CD4-positive, alpha-beta memory T cell (primary cell): ENCODE data around the gene CREB3L4. TPM values are rescaled to one million over a fixed set of nuclear protein-coding genes. Genes with fewer than 3 reads are reported as not detected.

ENCODE experiments used
- CTCF ChIA-PET: fragments of 350-600 bp; sonication (Branson Sonifier 250); formaldehyde crosslinking; loops from one replicate; lab custom pipeline; 2021; ENCODE audit warnings: inconsistent platforms; ENCODE audit not compliant: partially characterized antibody; lab: Charles Lee
- POLR2A ChIA-PET: fragments of 350-600 bp; sonication (Branson Sonifier 250); formaldehyde crosslinking; loops from one replicate; lab custom pipeline; 2021; ENCODE audit not compliant: partially characterized antibody; lab: Charles Lee
- DNase-seq, 5 donors: peaks; one replicate each; pipeline versions ENCODE4 v3.0.0 to v3.0.0-alpha.2; 2020 to 2022; ENCODE audit warnings: mixed read lengths in 1 of 5
- H3K27ac ChIP-seq: one replicate; pipeline ENCODE4 v1.7.0; 2013; ENCODE audit warnings: low read depth, low read length
- H3K27me3 ChIP-seq: 2 replicates; pipeline ENCODE4 v1.7.0; 2013; ENCODE audit warnings: mild to moderate bottlenecking, low read length, moderate library complexity; ENCODE audit not compliant: insufficient read depth
- H3K36me3 ChIP-seq: 2 replicates; pipeline ENCODE4 v1.7.0; 2013; ENCODE audit warnings: mild to moderate bottlenecking, low read length, moderate library complexity; ENCODE audit not compliant: insufficient read depth
- H3K4me1 ChIP-seq: 2 replicates; pipeline ENCODE4 v1.7.0; 2013; ENCODE audit warnings: mild to moderate bottlenecking, low read length, moderate library complexity; ENCODE audit not compliant: insufficient read depth
- H3K4me3 ChIP-seq, 2 donors: one replicate each; pipeline ENCODE4 v1.7.0; 2013; ENCODE audit warnings: low read length in 2 of 2, mild to moderate bottlenecking in 1 of 2
- H3K9me3 ChIP-seq, 2 donors: one replicate each; pipeline ENCODE4 v1.7.0; 2013; ENCODE audit warnings: low read length in 2 of 2, control low read depth in 1 of 2; ENCODE audit not compliant: control insufficient read depth in 1 of 2
- H3K27ac Mint-ChIP-seq, 7 donors: one replicate each; pipeline ENCODE4 v1.8.0; 2020 to 2021; ENCODE audit warnings: mixed read lengths in 7 of 7, mild to moderate bottlenecking in 6 of 7, inconsistent platforms in 3 of 7, moderate library complexity in 3 of 7
- H3K27me3 Mint-ChIP-seq, 2 donors: one replicate each; pipeline ENCODE4 v1.8.0; 2020 to 2021; ENCODE audit warnings: mixed read lengths in 2 of 2
- H3K36me3 Mint-ChIP-seq, 2 donors: one replicate each; pipeline ENCODE4 v1.8.0; 2020 to 2021; ENCODE audit warnings: mixed read lengths in 2 of 2, inconsistent platforms in 1 of 2, mild to moderate bottlenecking in 1 of 2
- H3K4me1 Mint-ChIP-seq, 4 donors: one replicate each; pipeline ENCODE4 v1.8.0; 2020 to 2021; ENCODE audit warnings: mixed read lengths in 4 of 4, mild to moderate bottlenecking in 1 of 4
- H3K4me3 Mint-ChIP-seq, 8 donors: one replicate each; pipeline ENCODE4 v1.8.0; 2020 to 2021; ENCODE audit warnings: mixed read lengths in 8 of 8, mild to moderate bottlenecking in 7 of 8, moderate library complexity in 6 of 8, inconsistent platforms in 3 of 8
- H3K9me3 Mint-ChIP-seq, 8 donors: one replicate each; pipeline ENCODE4 v1.8.0; 2020 to 2021; ENCODE audit warnings: mixed read lengths in 8 of 8, mild to moderate bottlenecking in 5 of 8, inconsistent platforms in 3 of 8, moderate library complexity in 1 of 8
- intact Hi-C: fragments of 100-400 bp; cut with micrococcal nuclease; formaldehyde crosslinking; loops from one replicate; pipeline ENCODE4 v1.15.1; 2023
- polyA plus RNA-seq, 2 donors: library from polyadenylated mRNA; unstranded; fragments of 300-500 nt; fragmentation: Illumina TruSeq; gene quantifications; one replicate each; pipeline ENCODE4 v1.2.3, GENCODE V29; 2021
- total RNA-seq, 2 experiments: library from RNA; stranded (reverse); gene quantifications; one replicate each; pipeline ENCODE4 v1.2.3, GENCODE V29; 2021

Gene CREB3L4
- total and polyA plus RNA-seq, 4 experiments from 2014 or later, result 1.2 to 9.8 (median 6.3) TPM

GRCh38 chr1:153946622-153947241 lies 21.0 kb upstream of the CREB3L4 start, which contains the start of gene DENND4B:
Gene DENND4B (minus strand): TSS chr1:153946718. CDS start chr1:153944374, 2,344 bp downstream.
- peak within 1 kb of the TSS; percentile 89 to 99 (median 96) for H3K4me3 Mint-ChIP-seq
- peaks cover 28 to 70% of the 10 kb centered on the region in 2 donors for H3K36me3 Mint-ChIP-seq
- Histone ChIP-seq H3K9me3 (no peaks in the 10 kb centered on the region), H3K4me3 (peak within 1 kb of the TSS; percentile 47 to 72), H3K4me1 (peaks cover 35% of the 10 kb centered on the region), H3K27me3 (no peaks in the 10 kb centered on the region), H3K36me3 (peaks cover 52% of the 10 kb centered on the region), H3K27ac (peak within 1 kb of the TSS; percentile 83)
- ChIA-PET CTCF (interaction anchor here (0.6 to 4.8 kb wide), 19 partner anchors 9 to 149 kb away, joined by 3 to 69 read pairs (median 11); partner anchors contain the start of genes CREB3L4, CRTC2, GATAD2B and JTB), POLR2A (interaction anchor here (1.1 to 13.0 kb wide), 16 partner anchors 10 to 275 kb away, joined by 3 to 298 read pairs (median 15); partner anchors contain the start of genes CREB3L4, CRTC2, GATAD2B and JTB)
- DNase-seq, result peak; percentile 69 to 79 (median 74)
- H3K9me3 Mint-ChIP-seq, result peaks cover 0 to 4% (median 0%) of the 10 kb centered on the region in 8 donors
- H3K27ac Mint-ChIP-seq, result peak within 1 kb of the TSS; percentile 96 to 98 (median 98)
- H3K27me3 Mint-ChIP-seq, result peaks cover 0 to 4% of the 10 kb centered on the region in 2 donors
- intact Hi-C loops, result loop anchor here (1.0 kb wide), 3 partner anchors 21 to 149 kb away; partner anchors contain the start of gene CREB3L4
- peaks cover 18 to 45% (median 30%) of the 10 kb centered on the region in 4 donors for H3K4me1 Mint-ChIP-seq

- no peak for DNase-seq
- no peaks in the 10 kb centered on the region for H3K9me3 ChIP-seq
- H3K4me3 Mint-ChIP-seq, result no peak overlapping the region
- H3K27me3 Mint-ChIP-seq, result no peaks in the 10 kb centered on the region
- POLR2A ChIA-PET, result interaction anchor here (0.7 to 1.0 kb wide), 2 partner anchors 11 to 39 kb away, joined by 3 to 4 read pairs; partner anchors contain the start of gene RPS27
- peaks cover 65% of the 10 kb centered on the region for H3K36me3 ChIP-seq
- peak overlapping the region in 2 of 7 donors; percentile 26 to 42 for H3K27ac Mint-ChIP-seq
- H3K4me1 ChIP-seq, result peaks cover 32% of the 10 kb centered on the region
- CTCF ChIA-PET, result no interaction called here
- no peaks in the 10 kb centered on the region for H3K9me3 Mint-ChIP-seq
- H3K4me3 ChIP-seq, result no peak overlapping the region
- intact Hi-C loops, result no loop called here
- peaks cover 36 to 63% of the 10 kb centered on the region in 2 donors for H3K36me3 Mint-ChIP-seq
- peaks cover 12 to 37% (median 24%) of the 10 kb centered on the region in 4 donors for H3K4me1 Mint-ChIP-seq
- H3K27ac ChIP-seq, result no peak overlapping the region
- H3K27me3 ChIP-seq, result no peaks in the 10 kb centered on the region
These were observed 16.5 kb upstream of the CREB3L4 start for GRCh38 chr1:153951183-153951582.

- H3K4me3 Mint-ChIP-seq, result no peak overlapping the region
- peaks cover 36% of the 10 kb centered on the region for H3K4me1 ChIP-seq
- DNase-seq, result no peak
- H3K27ac ChIP-seq, result no peak overlapping the region
- H3K27ac Mint-ChIP-seq, result peak overlapping the region in 3 of 7 donors; percentile 42 to 66 (median 46)
- no peaks in the 10 kb centered on the region for H3K9me3 ChIP-seq
- POLR2A ChIA-PET, result interaction anchor here (1.0 to 1.5 kb wide), 3 partner anchors 11 to 39 kb away, joined by 3 read pairs; partner anchors contain the start of gene RPS27
- peaks cover 65% of the 10 kb centered on the region for H3K36me3 ChIP-seq
- no peaks in the 10 kb centered on the region for H3K9me3 Mint-ChIP-seq
- H3K27me3 Mint-ChIP-seq, result no peaks in the 10 kb centered on the region
- no peak overlapping the region for H3K4me3 ChIP-seq
- peaks cover 18 to 43% (median 30%) of the 10 kb centered on the region in 4 donors for H3K4me1 Mint-ChIP-seq
- CTCF ChIA-PET, result no interaction called here
- peaks cover 36 to 63% of the 10 kb centered on the region in 2 donors for H3K36me3 Mint-ChIP-seq
- intact Hi-C loops, result no loop called here
- no peaks in the 10 kb centered on the region for H3K27me3 ChIP-seq
These were observed 15.9 kb upstream of the CREB3L4 start for GRCh38 chr1:153951801-153952200.

GRCh38 chr1:153953859-153954365 lies 13.8 kb upstream of the CREB3L4 start:
- H3K4me3 Mint-ChIP-seq, result peak overlapping the region in 5 of 8 donors; percentile 4 to 50 (median 45)
- CTCF ChIA-PET, result interaction anchor here (1.0 to 1.4 kb wide), 3 partner anchors 12 to 157 kb away, joined by 3 to 6 read pairs (median 3); partner anchors contain the start of gene CREB3L4
- DNase-seq, result no peak
- POLR2A ChIA-PET, result interaction anchor here (0.7 to 8.6 kb wide), 5 partner anchors 8 to 37 kb away, joined by 3 to 142 read pairs (median 7); partner anchors contain the start of genes CREB3L4, DENND4B, JTB and SLC39A1
- Histone ChIP-seq H3K36me3 (peaks cover 52% of the 10 kb centered on the region), H3K4me3 (no peak overlapping the region), H3K9me3 (no peaks in the 10 kb centered on the region), H3K4me1 (peaks cover 42% of the 10 kb centered on the region), H3K27ac (peak overlapping the region; percentile 0), H3K27me3 (no peaks in the 10 kb centered on the region)
- H3K4me1 Mint-ChIP-seq, result peaks cover 28 to 62% (median 40%) of the 10 kb centered on the region in 4 donors
- H3K27ac Mint-ChIP-seq, result peak overlapping the region in 6 of 7 donors; percentile 30 to 83 (median 68)
- peaks cover 32 to 59% of the 10 kb centered on the region in 2 donors for H3K36me3 Mint-ChIP-seq
- intact Hi-C loops, result no loop called here
- no peaks in the 10 kb centered on the region for H3K9me3 Mint-ChIP-seq
- no peaks in the 10 kb centered on the region for H3K27me3 Mint-ChIP-seq

- Mint-ChIP-seq H3K27ac (peak overlapping the region in 3 of 7 donors; percentile 25 to 83 (median 30)), H3K27me3 (no peaks in the 10 kb centered on the region), H3K36me3 (peaks cover 32 to 56% of the 10 kb centered on the region in 2 donors), H3K9me3 (no peaks in the 10 kb centered on the region), H3K4me3 (peak overlapping the region in 3 of 8 donors; percentile 4 to 50 (median 31)), H3K4me1 (peaks cover 30 to 62% (median 40%) of the 10 kb centered on the region in 4 donors)
- H3K4me3 ChIP-seq, result no peak overlapping the region
- no peaks in the 10 kb centered on the region for H3K27me3 ChIP-seq
- no peaks in the 10 kb centered on the region for H3K9me3 ChIP-seq
- H3K4me1 ChIP-seq, result peaks cover 46% of the 10 kb centered on the region
- no peak for DNase-seq
- ChIA-PET POLR2A (interaction anchor here (0.6 to 8.6 kb wide), 5 partner anchors 8 to 319 kb away, joined by 3 to 142 read pairs (median 7); partner anchors contain the start of genes CREB3L4, DENND4B, JTB and SLC39A1), CTCF (no interaction called here)
- H3K27ac ChIP-seq, result peak overlapping the region; percentile 0
- intact Hi-C loops, result loop anchor here (5.0 kb wide), 1 partner anchor 173 kb away; no protein-coding TSS in a partner anchor
- H3K36me3 ChIP-seq, result peaks cover 47% of the 10 kb centered on the region
These were observed 12.9 kb upstream of the CREB3L4 start for GRCh38 chr1:153954826-153955225.

- POLR2A ChIA-PET, result interaction anchor here (1.0 to 8.6 kb wide), 11 partner anchors 10 to 323 kb away, joined by 3 to 142 read pairs (median 10); partner anchors contain the start of genes CHTOP, CREB3L4, DENND4B and GATAD2B
- no peaks in the 10 kb centered on the region for H3K9me3 Mint-ChIP-seq
- H3K27me3 ChIP-seq, result no peaks in the 10 kb centered on the region
- CTCF ChIA-PET, result interaction anchor here (1.3 to 4.3 kb wide), 4 partner anchors 11 to 30 kb away, joined by 3 to 31 read pairs (median 8); partner anchors contain the start of genes CREB3L4, DENND4B and RAB13
- intact Hi-C loops, result loop anchor here (5.0 kb wide), 1 partner anchor 175 kb away; no protein-coding TSS in a partner anchor
- H3K36me3 ChIP-seq, result peaks cover 23% of the 10 kb centered on the region
- H3K36me3 Mint-ChIP-seq, result peaks cover 16 to 42% of the 10 kb centered on the region in 2 donors
- H3K27ac Mint-ChIP-seq, result peak overlapping the region; percentile 88 to 99 (median 97)
- peak overlapping the region; percentile 97 to 99 (median 99) for H3K4me3 Mint-ChIP-seq
- peaks cover 36 to 65% (median 49%) of the 10 kb centered on the region in 4 donors for H3K4me1 Mint-ChIP-seq
- no peak for DNase-seq
- peak overlapping the region; percentile 80 to 99 for H3K4me3 ChIP-seq
- H3K27ac ChIP-seq, result peak overlapping the region; percentile 90
- peaks cover 53% of the 10 kb centered on the region for H3K4me1 ChIP-seq
- H3K9me3 ChIP-seq, result no peaks in the 10 kb centered on the region
- no peaks in the 10 kb centered on the region for H3K27me3 Mint-ChIP-seq
These were observed 10.5 kb upstream of the CREB3L4 start for GRCh38 chr1:153956997-153957715.
